ENCODE data around the gene NUP62CL.

The NUP62CL gene

GRCh38 chrX:107146670-107147069 is 59.6 kb downstream of the NUP62CL start:
- no peak for DNase-seq (ENCODE audit: low spot score)

GRCh38 chrX:107135965-107136307 is 70.3 kb downstream of the NUP62CL start:
- DNase-seq (ENCODE audit: low spot score) = no peak

- DNase-seq (ENCODE audit: low spot score) = peak; percentile 81
Observed at GRCh38 chrX:107135049-107135964, 70.9 kb downstream of the NUP62CL start.

- no peak for DNase-seq (ENCODE audit: low spot score)
Observed at GRCh38 chrX:107123750-107124149, 82.5 kb downstream of the NUP62CL start.

GRCh38 chrX:107119283-107119682 is 87.0 kb downstream of the NUP62CL start:
- no peak for DNase-seq (ENCODE audit: low spot score)

GRCh38 chrX:107118322-107119147 is 87.7 kb downstream of the NUP62CL start, which contains the start of gene RBM41:
TSS of gene RBM41 (minus strand) at chrX:107118822. CDS start at chrX:107118773, 49 bp downstream.
- peak; percentile 81 for DNase-seq (ENCODE audit: low spot score)

- peak; percentile 1 for DNase-seq (ENCODE audit: low spot score)
Observed at GRCh38 chrX:107117993-107118321, 88.3 kb downstream of the NUP62CL start.

GRCh38 chrX:107107459-107107858 is 98.8 kb downstream of the NUP62CL start:
- DNase-seq (ENCODE audit: low spot score) = no peak

- no peak for DNase-seq (ENCODE audit: low spot score)
Observed at GRCh38 chrX:107102980-107103379, 103.3 kb downstream of the NUP62CL start.

GRCh38 chrX:107076158-107076557 is 130.1 kb downstream of the NUP62CL start:
- DNase-seq (ENCODE audit: low spot score) = no peak
